PC-3 (cell line): ENCODE measurements around the gene RHOBTB1. TPM values are rescaled to one million over a fixed set of nuclear protein-coding genes. Genes with fewer than 3 reads are reported as not detected.

ENCODE experiments used
- ATAC-seq: fragments of 200-7000 bp; cut with Tn5 transposase; 2 replicates; pipeline ENCODE4 v1.9.1; 2020; ENCODE audit warnings: mild to moderate bottlenecking, moderate library complexity
- BruUV-seq: library from RNA; stranded (reverse); fragments of 400-500 nt; replicated peaks from 2 replicates; lab custom pipeline; 2021; lab: Mats Ljungman, UMichigan
- CTCF ChIA-PET: fragments of 300-600 bp; sonication (Branson Sonifier 250); formaldehyde crosslinking; loops from one replicate; lab custom pipeline; 2022; ENCODE audit warnings: antibody characterized with exemption; lab: Charles Lee
- POLR2A ChIA-PET: fragments of 300-600 bp; sonication (Branson Sonifier 250); formaldehyde crosslinking; loops from one replicate; lab custom pipeline; 2022; ENCODE audit warnings: antibody characterized with exemption; ENCODE audit not compliant: unreplicated experiment; lab: Charles Lee
- DNase-seq: peaks from one replicate; pipeline ENCODE4 v3.0.0-alpha.2; 2015
- H2AFZ ChIP-seq: fragments of 300-600 bp; sonication (generic); 2 replicates; pipeline ENCODE4 v1.6.0; 2016; ENCODE audit warnings: antibody characterized with exemption, low read length
- H3F3A ChIP-seq: fragments of 300-600 bp; sonication (generic); one replicate; pipeline ENCODE4 v1.6.0; 2017; ENCODE audit warnings: antibody characterized with exemption, low read length, control low read depth, mild to moderate bottlenecking; ENCODE audit not compliant: unreplicated experiment
- H3K27ac ChIP-seq: fragments of 300-600 bp; sonication (generic); 2 replicates; pipeline ENCODE4 v1.5.1; 2016; ENCODE audit warnings: mild to moderate bottlenecking, low read length
- H3K27me3 ChIP-seq: fragments of 300-600 bp; sonication (generic); 2 replicates; pipeline ENCODE4 v1.6.1; 2016; ENCODE audit warnings: low read length, mixed read lengths
- H3K36me3 ChIP-seq: fragments of 300-600 bp; sonication (generic); 2 replicates; pipeline ENCODE4 v1.6.1; 2016; ENCODE audit warnings: low read depth, mixed run types, low read length, mixed read lengths
- H3K4me1 ChIP-seq: fragments of 300-600 bp; sonication (generic); 2 replicates; pipeline ENCODE4 v1.5.1; 2016; ENCODE audit warnings: low read length; ENCODE audit not compliant: insufficient read depth
- H3K4me2 ChIP-seq: fragments of 300-600 bp; sonication (generic); 2 replicates; pipeline ENCODE4 v1.6.0; 2016; ENCODE audit warnings: low read length
- H3K4me3 ChIP-seq: fragments of 300-600 bp; sonication (generic); 2 replicates; pipeline ENCODE4 v1.5.1; 2016; ENCODE audit warnings: mild to moderate bottlenecking, low read length, mixed read lengths
- H3K79me2 ChIP-seq: fragments of 300-600 bp; sonication (generic); 2 replicates; pipeline ENCODE4 v1.6.1; 2017; ENCODE audit warnings: low read length, mixed read lengths
- H3K9ac ChIP-seq: fragments of 300-600 bp; sonication (generic); 2 replicates; pipeline ENCODE4 v1.6.0; 2016; ENCODE audit warnings: mild to moderate bottlenecking, low read length
- H3K9me2 ChIP-seq: fragments of 300-600 bp; sonication (generic); replicated peaks from 2 replicates; pipeline ENCODE4 v1.6.1; 2016; ENCODE audit warnings: mixed run types, low read length, mixed read lengths
- H3K9me3 ChIP-seq: fragments of 300-600 bp; sonication (generic); 2 replicates; pipeline ENCODE4 v1.6.1; 2016; ENCODE audit warnings: low read length, mixed read lengths
- H4K20me1 ChIP-seq: fragments of 300-600 bp; sonication (generic); 2 replicates; pipeline ENCODE4 v1.6.1; 2016; ENCODE audit warnings: low read length, mixed read lengths
- CTCF ChIP-seq: fragments of 300-600 bp; sonication (generic); conservative IDR thresholded peaks from 2 replicates; pipeline ENCODE4 v1.5.1; 2017; ENCODE audit warnings: antibody characterized with exemption, low read depth, mild to moderate bottlenecking, low read length
- EZH2 ChIP-seq: fragments of 300-600 bp; sonication (generic); IDR thresholded peaks from one replicate; pipeline ENCODE4 v1.6.1; 2017; ENCODE audit warnings: antibody characterized with exemption, mild to moderate bottlenecking, low read length; ENCODE audit not compliant: unreplicated experiment
- EZH2phosphoT487 ChIP-seq: fragments of 300-600 bp; sonication (generic); IDR thresholded peaks from 2 replicates; pipeline ENCODE4 v1.6.1; 2018; ENCODE audit warnings: mild to moderate bottlenecking, antibody characterized with exemption, low read length, borderline replicate concordance
- intact Hi-C: fragments of 100-400 bp; cut with micrococcal nuclease; formaldehyde crosslinking; loops from 2 replicates; pipeline ENCODE4 v1.9.0; 2023
- total RNA-seq: library from RNA; depleted of rRNA; stranded (reverse); fragments of >200 nt; gene quantifications from 2 replicates; pipeline ENCODE4 v1.2.3, GENCODE V29; 2014

RHOBTB1 gene
- total RNA-seq, 1 experiment from 2014 or later = 6.7 TPM

- Histone ChIP-seq H3K9me2 (no peaks in the 10 kb centered on the region), H3K79me2 (no peaks in the 10 kb centered on the region), H3K27me3 (no peaks in the 10 kb centered on the region), H3F3A (no peaks in the 10 kb centered on the region), H3K4me1 (peaks cover 5% of the 10 kb centered on the region), H3K4me2 (no peak overlapping the region), H3K36me3 (no peaks in the 10 kb centered on the region), H4K20me1 (no peaks in the 10 kb centered on the region), H3K27ac (no peak overlapping the region), H3K4me3 (no peak overlapping the region), H3K9me3 (no peaks in the 10 kb centered on the region), H2AFZ (no peak overlapping the region), H3K9ac (no peak overlapping the region)
- no peak for TF ChIP-seq CTCF
- TF ChIP-seq EZH2phosphoT487 = no peak
- TF ChIP-seq EZH2 = no peak
- intact Hi-C loops = no loop called here
- CTCF ChIA-PET = no interaction called here
- BruUV-seq = no TSS peak
- POLR2A ChIA-PET = no interaction called here
- no peak for ATAC-seq
- DNase-seq = no peak
These were observed 30.3 kb downstream of the RHOBTB1 start for GRCh38 chr10:60913657-60914056.

GRCh38 chr10:60913071-60913470 is 30.9 kb downstream of the RHOBTB1 start:
- H3K4me1 ChIP-seq = peaks cover 5% of the 10 kb centered on the region
- BruUV-seq = no TSS peak
- no peak for TF ChIP-seq EZH2phosphoT487
- TF ChIP-seq EZH2 = no peak
- TF ChIP-seq CTCF = no peak
- H3K4me2 ChIP-seq = no peak overlapping the region
- H3F3A ChIP-seq = no peaks in the 10 kb centered on the region
- ChIA-PET POLR2A (no interaction called here), CTCF (no interaction called here)
- H3K9me2 ChIP-seq = no peaks in the 10 kb centered on the region
- no peak overlapping the region for H3K4me3 ChIP-seq
- H3K79me2 ChIP-seq = no peaks in the 10 kb centered on the region
- H4K20me1 ChIP-seq = no peaks in the 10 kb centered on the region
- DNase-seq = no peak
- H3K9ac ChIP-seq = no peak overlapping the region
- H3K27me3 ChIP-seq = no peaks in the 10 kb centered on the region
- H3K36me3 ChIP-seq = no peaks in the 10 kb centered on the region
- no peak overlapping the region for H2AFZ ChIP-seq
- intact Hi-C loops = no loop called here
- H3K9me3 ChIP-seq = no peaks in the 10 kb centered on the region
- no peak for ATAC-seq
- no peak overlapping the region for H3K27ac ChIP-seq

GRCh38 chr10:60911715-60912114 is 32.3 kb downstream of the RHOBTB1 start:
- intact Hi-C loops = no loop called here
- Histone ChIP-seq H3K27ac (no peak overlapping the region), H3K9ac (no peak overlapping the region), H4K20me1 (no peaks in the 10 kb centered on the region), H3K9me2 (no peaks in the 10 kb centered on the region), H3K9me3 (no peaks in the 10 kb centered on the region), H3K36me3 (peaks cover 5% of the 10 kb centered on the region; the same call in 1 of the 2 replicates), H2AFZ (no peak overlapping the region), H3K79me2 (no peaks in the 10 kb centered on the region), H3K4me2 (no peak overlapping the region), H3F3A (no peaks in the 10 kb centered on the region), H3K4me3 (no peak overlapping the region), H3K4me1 (peaks cover 5% of the 10 kb centered on the region), H3K27me3 (no peaks in the 10 kb centered on the region)
- TF ChIP-seq EZH2 = no peak
- no peak for TF ChIP-seq CTCF
- no peak for TF ChIP-seq EZH2phosphoT487
- POLR2A ChIA-PET = no interaction called here
- DNase-seq (no peak), ATAC-seq (no peak)
- no TSS peak for BruUV-seq
- CTCF ChIA-PET = no interaction called here
